ENCODE measurements around the gene ARFIP1. TPM values are rescaled to one million over a fixed set of nuclear protein-coding genes. Genes with fewer than 3 reads are reported as not detected.

The ARFIP1 gene
- total and polyA plus RNA-seq, 9 of the 15 experiments (the other 6 are each of a cell fraction or from before 2014, with no cell fraction given): 14.1 to 25.1 (median 20.9) TPM

GRCh38 chr4:152773953-152774352 lies 5.8 kb upstream of the ARFIP1 start:
- POLR2A ChIA-PET: no interaction called here
- no TSS peak for BruUV-seq (replicated peaks)
- WGBS (ENCODE audit: insufficient coverage, low coverage, missing lambda C conversion rate): 13% methylated on average over 1 of the region's 1 CpG
- no peak overlapping the region for H3K4me3 ChIP-seq
- H3K79me2 ChIP-seq (ENCODE audit: control insufficient read depth, insufficient read depth, low read length): no peaks in the 10 kb centered on the region
- no peaks in the 10 kb centered on the region for H3K36me3 ChIP-seq (ENCODE audit: control insufficient read depth, insufficient read depth, low read length)
- H3K9me1 ChIP-seq (ENCODE audit: control insufficient read depth, insufficient read depth, low read length): no peaks in the 10 kb centered on the region
- intact Hi-C loops (cut with micrococcal nuclease) (no loop called here), in situ Hi-C loops (cut with MboI) (no loop called here)
- no peak overlapping the region for H3K27ac ChIP-seq (ENCODE audit: extremely low read depth, low read depth, low read length)
- no peak overlapping the region for H3K4me2 ChIP-seq (ENCODE audit: insufficient read depth, low read length)
- FAIRE-seq (no peak), DNase-seq (ENCODE audit: extremely low read depth in 1 of 4, low spot score in 3 of 4) (no peak), ATAC-seq (no peak)
- H3K4me1 ChIP-seq (replicated peaks in 1 of 2; ENCODE audit: control insufficient read depth in 2 of 2, insufficient read depth in 2 of 2, low read length in 2 of 2): peaks cover 0 to 3% of the 10 kb centered on the region in 2 experiments; a peak in 2 of 5 replicates
- CTCF ChIA-PET (ENCODE audit: low intra/inter-chr PET ratio): no interaction called here
- no peaks in the 10 kb centered on the region for H3K9me3 ChIP-seq (replicated peaks; ENCODE audit: control insufficient read depth, insufficient read depth, low read depth, low read length)
- H4K20me1 ChIP-seq (replicated peaks; ENCODE audit: control insufficient read depth, insufficient read depth, low read length): no peaks in the 10 kb centered on the region
- H2AFZ ChIP-seq (ENCODE audit: low read depth, low read length): no peak overlapping the region
- no peak overlapping the region for H3K9ac ChIP-seq (ENCODE audit: insufficient read depth in 1 of 2, low read depth in 2 of 2, low read length in 2 of 2)
- no peaks in the 10 kb centered on the region; a peak in 1 of 5 replicates for H3K27me3 ChIP-seq (ENCODE audit: control insufficient read depth in 2 of 2, insufficient read depth in 2 of 2, low read length in 2 of 2)
- TF ChIP-seq SMAD2 (IDR thresholded peaks at IDR 0.05; ENCODE audit: low read depth, low read length) (no peak), ZNF512 (tag; IDR thresholded peaks at IDR 0.05) (0 out of 2 replicates have a peak, but pooled peaks have one; percentile 37), CBX8 (IDR thresholded peaks at IDR 0.05; ENCODE audit: borderline replicate concordance, extremely low read depth, low read depth, low read length, poor library complexity, severe bottlenecking) (no peak), ZNF184 (CRISPR knock-in tag; IDR thresholded peaks at IDR 0.05) (no peak), ZFP1 (CRISPR knock-in tag; IDR thresholded peaks at IDR 0.05) (no peak), GABPA (tag; conservative IDR thresholded peaks at IDR 0.05; ENCODE audit: low read depth) (no peak), ELK1 (CRISPR knock-in tag; IDR thresholded peaks at IDR 0.05) (no peak), PCBP2 (IDR thresholded peaks at IDR 0.05; ENCODE audit: low read depth, low read length, poor library complexity, severe bottlenecking) (peak; percentile 88), PCBP1 (IDR thresholded peaks at IDR 0.05; ENCODE audit: low read depth, low read length, poor library complexity, severe bottlenecking) (peak; percentile 47), SMC3 (conservative IDR thresholded peaks at IDR 0.05; ENCODE audit: insufficient read depth, low read depth, low read length) (no peak), MED1 (CRISPR knock-in tag; IDR thresholded peaks at IDR 0.05; ENCODE audit: borderline replicate concordance) (no peak), HNRNPK (IDR thresholded peaks at IDR 0.05; ENCODE audit: low read depth, low read length, poor library complexity, severe bottlenecking) (peak; percentile 49), SRSF1 (IDR thresholded peaks at IDR 0.05; ENCODE audit: low read depth, low read length) (no peak)
- TF ChIP-seq, protein P1, sequence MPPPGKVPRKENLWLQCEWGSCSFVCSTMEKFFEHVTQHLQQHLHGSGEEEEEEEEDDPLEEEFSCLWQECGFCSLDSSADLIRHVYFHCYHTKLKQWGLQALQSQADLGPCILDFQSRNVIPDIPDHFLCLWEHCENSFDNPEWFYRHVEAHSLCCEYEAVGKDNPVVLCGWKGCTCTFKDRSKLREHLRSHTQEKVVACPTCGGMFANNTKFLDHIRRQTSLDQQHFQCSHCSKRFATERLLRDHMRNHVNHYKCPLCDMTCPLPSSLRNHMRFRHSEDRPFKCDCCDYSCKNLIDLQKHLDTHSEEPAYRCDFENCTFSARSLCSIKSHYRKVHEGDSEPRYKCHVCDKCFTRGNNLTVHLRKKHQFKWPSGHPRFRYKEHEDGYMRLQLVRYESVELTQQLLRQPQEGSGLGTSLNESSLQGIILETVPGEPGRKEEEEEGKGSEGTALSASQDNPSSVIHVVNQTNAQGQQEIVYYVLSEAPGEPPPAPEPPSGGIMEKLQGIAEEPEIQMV (tag; conservative IDR thresholded peaks at IDR 0.05; ENCODE audit: low read depth): no peak
- TF ChIP-seq, protein P2, sequence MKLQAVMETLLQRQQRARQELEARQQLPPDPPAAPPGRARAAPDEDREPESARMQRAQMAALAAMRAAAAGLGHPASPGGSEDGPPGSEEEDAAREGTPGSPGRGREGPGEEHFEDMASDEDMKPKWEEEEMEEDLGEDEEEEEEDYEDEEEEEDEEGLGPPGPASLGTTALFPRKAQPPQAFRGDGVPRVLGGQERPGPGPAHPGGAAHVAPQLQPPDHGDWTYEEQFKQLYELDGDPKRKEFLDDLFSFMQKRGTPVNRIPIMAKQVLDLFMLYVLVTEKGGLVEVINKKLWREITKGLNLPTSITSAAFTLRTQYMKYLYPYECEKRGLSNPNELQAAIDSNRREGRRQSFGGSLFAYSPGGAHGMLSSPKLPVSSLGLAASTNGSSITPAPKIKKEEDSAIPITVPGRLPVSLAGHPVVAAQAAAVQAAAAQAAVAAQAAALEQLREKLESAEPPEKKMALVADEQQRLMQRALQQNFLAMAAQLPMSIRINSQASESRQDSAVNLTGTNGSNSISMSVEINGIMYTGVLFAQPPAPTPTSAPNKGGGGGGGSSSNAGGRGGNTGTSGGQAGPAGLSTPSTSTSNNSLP (IDR thresholded peaks at IDR 0.05; ENCODE audit: borderline replicate concordance, low read depth, low read length): no peak
